HG02938 (cell line): ENCODE measurements around the gene CERCAM.
"Not testable (repeated sequence)": the region's sequence is repeated elsewhere in the genome, so short reads cannot be mapped to it uniquely, and the experiment has no call there.

Experiments used
- ATAC-seq: cut with Tn5 transposase; IDR thresholded peaks from one replicate; pipeline ENCODE4 v1.9.1; 2021; ENCODE audit warnings: mild to moderate bottlenecking, moderate library complexity; ENCODE audit not compliant: unreplicated experiment

CERCAM gene

DNA sequence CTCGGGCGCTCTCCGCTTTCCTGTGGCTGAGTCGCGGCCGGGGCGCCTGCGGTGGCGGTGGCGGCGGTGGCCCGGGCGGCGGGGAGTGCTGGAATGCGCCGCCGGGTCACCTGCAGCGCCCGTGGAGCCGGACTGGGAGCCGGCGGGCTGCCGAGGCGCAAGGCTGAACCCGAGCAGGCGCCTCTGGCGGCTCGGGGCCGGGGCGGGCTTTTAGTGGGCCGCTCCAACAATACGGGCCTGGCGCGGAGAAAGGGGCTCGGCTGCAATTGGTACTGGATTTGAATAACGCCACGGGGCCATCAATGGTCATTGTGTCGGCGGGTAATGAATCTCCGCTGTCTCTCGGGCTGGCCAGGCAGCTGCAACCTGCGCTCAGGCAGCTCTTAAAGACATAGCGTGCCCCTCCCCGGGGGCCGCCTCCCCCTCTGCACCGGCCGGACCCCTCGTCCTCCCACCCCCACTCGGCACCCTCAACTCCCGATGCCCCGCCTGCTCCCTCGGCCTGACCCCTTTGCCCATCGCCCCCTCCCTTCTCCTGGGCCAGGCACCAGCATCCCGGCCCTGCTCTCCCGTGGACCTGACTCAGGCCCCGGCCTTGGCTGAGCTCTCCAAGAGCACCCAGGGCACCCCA is 27.4 kb upstream of the CERCAM start:
- no peak for ATAC-seq

GRCh38 chr9:128393970-128394369 is 26.7 kb upstream of the CERCAM start:
- no peak for ATAC-seq

DNA sequence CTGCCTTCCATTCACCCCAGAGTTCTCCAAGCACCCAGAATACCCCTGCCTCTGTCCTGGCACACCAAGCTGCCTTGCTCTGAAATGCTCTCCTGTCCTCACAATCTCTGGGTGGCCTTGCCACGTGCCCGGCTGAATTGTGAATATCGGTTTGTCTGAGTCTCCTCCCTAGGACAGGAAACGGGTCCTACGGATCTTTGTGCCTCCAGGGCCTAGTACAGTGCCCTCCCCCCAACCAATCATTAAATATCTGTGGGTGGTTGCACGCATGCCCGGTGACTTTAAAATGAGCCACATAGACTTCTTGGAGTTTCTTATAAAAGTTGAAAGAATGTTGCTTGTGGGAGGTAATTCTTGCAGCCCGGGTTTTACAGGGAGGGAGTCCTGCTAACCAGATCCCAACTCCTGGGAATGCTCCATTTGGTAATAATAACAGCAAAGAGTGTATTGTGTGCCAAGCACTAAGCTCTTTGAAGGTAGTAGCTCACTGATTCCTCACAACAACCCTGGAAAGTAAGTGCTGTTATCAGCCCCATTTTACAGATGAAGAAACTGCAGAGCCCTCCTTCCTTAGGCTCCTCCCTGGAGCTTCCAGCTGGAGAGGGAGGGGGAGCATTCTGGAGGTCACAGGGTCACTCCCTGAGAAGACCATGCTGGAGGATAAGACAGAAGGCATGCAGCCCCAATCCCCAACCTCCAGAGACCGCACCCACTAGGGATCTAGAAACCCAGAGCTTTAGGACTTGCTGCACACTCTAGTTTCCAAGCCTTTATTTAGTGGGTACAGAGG is 26.1 kb upstream of the CERCAM start:
- ATAC-seq, result no peak

DNA sequence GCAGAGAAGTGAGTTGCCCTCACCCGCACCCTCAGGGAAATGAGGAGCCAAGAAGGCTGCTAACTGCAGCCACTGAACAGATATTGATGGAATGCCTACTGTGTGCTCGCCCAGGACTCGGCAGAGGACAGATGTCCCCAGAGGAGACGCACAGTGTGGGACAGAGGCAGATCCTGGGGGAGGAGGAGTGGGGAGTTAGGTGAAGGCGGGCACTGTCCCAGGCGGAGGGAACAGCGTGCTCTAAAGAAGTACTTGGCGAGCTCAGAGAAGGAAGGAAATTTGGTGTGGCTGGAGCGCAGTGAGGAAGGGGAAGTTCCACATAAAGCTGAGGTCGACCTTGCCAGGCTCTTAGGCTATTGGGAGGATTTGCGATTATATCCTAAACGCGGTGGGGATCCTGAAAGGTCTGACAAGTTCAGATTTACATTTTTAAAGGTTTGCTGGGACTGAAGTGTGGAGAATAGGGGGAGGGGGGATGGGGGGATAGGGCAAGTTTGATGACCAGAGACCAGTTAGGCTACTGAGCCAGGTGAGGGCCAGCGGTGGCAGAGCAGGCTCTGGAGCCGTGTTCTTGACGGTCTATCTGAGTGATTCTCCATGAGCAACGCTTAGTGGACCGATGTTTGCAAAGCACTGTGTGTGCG is 23.6 kb upstream of the CERCAM start:
- ATAC-seq, result no peak

- no peak for ATAC-seq
Observed at GRCh38 chr9:128397831-128398230, 22.8 kb upstream of the CERCAM start.

GRCh38 chr9:128399861-128400260 is 20.8 kb upstream of the CERCAM start:
- ATAC-seq, result no peak

DNA sequence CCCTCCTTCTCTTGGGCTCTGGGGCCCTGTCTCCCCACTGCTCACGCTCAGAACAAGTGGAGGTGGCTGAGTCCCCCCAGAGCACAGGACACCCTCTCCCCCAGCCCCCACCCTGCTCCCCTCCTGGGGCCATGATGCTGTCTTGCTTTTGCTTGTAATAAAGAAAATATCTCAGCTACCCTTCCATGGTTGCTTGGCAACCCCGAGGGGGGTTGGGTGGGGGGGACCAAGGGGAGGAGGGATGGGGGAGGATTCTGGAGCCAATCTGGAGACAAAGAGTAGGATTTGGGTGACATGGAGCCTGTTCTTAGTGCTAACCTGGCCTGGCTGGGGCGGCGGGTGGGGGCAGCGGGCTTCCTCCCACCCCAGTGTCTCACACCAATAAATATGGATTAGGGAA is 16.1 kb upstream of the CERCAM start:
- ATAC-seq, result no peak

DNA sequence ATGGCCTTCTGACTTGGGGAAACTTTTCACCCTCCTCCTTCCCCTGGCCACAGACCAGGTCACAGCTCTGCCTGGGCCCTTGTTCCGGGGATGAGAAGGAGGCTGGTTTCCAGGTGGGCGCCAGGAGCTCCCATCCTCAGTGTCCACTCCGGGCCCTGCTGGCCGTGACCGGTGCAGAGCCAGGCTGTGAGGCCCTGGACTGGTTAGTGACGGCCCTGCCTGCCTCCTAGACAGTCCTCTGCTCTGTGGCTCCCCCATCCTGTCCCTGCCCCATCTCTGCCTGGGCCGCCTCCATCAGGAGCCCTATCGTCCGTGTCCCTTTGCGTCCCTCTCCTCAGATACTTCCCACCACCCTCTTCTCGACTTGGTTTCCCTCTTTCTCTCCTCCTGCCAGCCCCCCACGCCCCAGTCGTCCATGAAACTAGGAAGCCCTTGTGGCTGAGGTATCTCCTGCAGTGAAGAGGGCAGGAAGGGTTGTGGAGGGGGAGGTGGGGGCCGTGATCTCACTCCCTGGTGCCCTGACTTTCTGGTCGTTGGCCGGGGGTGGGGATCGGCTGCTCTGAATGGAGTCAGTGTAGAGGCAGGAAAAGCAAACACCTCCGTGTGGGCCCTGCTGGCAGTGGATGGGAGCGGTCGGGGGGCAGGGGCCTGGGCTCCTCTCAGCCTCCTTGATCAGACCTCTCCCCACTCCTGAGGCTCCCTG is 15.4 kb upstream of the CERCAM start:
- ATAC-seq, result no peak

GRCh38 chr9:128405780-128406171 is 14.9 kb upstream of the CERCAM start:
- ATAC-seq, result no peak

DNA sequence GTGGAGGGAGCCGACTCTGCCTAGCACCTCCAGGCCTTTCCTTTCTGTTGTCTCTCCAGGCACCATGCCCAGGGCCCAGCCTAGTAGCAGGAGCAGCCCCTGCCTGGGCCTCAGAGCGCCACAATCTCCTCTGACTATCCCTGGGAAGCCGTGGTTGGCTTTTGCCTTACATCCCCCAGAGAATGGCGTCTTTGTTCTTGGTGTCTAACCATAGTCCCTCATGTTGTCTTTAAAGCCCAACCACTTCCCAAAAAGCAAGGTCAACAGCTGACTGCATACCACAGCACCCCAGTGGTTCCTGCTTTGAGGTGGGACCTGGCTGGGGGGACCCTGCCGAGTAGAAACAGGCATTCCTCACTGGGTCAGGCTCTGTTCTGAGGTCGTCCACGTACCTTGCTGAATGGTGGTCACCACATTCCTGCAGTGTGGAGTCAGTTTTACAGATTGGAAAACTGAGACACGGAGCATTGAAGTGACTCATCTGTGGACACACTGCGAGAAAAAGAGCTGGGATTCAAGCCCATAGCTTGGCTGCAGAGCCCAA is 13.7 kb upstream of the CERCAM start:
- ATAC-seq, result no peak

- ATAC-seq, result no peak
Observed at GRCh38 chr9:128408963-128409431, 11.7 kb upstream of the CERCAM start.

- ATAC-seq, result no peak
Observed at GRCh38 chr9:128409450-128409849, 11.2 kb upstream of the CERCAM start.

GRCh38 chr9:128409978-128410377 is 10.7 kb upstream of the CERCAM start:
- ATAC-seq, result no peak

DNA sequence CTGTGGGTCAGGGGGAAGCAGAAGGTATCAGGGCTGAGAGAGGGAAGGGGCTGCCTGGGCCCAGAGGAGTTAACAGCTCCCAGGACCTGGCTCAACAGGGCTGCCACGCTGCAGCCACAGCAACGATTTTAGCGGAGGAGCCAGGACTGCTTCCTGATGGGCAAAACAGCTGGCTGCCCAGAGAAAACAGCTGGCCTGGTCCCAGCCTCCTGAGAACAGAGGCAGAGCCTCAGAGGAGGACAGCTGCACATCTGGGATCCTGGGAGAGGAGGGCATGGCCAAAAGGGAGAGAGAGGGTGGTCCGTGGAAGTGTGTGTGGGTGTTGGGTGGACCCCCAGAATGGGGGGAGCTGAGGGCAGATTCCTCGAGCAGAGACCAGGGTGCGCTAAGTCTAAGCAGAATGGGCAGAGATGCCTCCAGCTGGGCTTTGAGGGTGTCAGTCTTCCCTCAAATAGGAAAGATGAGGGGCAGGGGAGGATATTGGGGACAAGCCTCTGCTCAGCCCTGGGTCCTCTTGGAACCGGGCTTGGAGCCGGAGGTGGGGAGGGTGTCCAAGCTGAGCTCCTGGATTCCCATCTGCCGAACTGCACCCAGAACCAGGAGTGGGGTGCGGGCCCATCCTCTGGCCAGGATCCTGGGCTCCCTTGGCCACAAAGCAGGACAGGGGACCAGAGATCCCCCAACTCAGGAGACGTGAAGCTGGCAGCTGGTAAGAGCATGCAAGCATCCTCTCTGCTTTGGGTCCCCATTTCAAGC is 9.1 kb upstream of the CERCAM start:
- ATAC-seq, result no peak

GRCh38 chr9:128412120-128412790 is 8.4 kb upstream of the CERCAM start:
- ATAC-seq, result no peak

DNA sequence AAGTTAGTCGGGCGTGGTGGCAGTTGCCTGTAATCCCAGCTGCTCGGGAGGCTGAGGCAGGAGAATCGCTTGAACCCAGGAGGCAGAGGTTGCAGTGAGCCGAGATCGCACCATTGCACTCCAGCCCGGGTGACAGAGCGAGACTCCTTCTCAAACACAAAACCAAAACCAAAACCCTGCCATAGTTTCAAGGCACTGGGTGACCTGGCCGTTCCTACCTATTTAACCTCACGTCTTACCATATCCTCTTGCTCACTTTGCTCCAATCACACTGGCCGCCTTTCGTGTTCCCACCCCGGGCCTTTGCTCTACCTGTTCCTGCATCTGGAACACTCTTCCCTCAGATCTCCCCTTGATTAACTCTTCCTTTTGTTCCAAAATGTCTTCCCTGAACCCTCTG is 6.9 kb upstream of the CERCAM start:
- not testable (repeated sequence) for ATAC-seq

- ATAC-seq, result no peak
Observed at GRCh38 chr9:128414461-128414860, 6.2 kb upstream of the CERCAM start.

DNA sequence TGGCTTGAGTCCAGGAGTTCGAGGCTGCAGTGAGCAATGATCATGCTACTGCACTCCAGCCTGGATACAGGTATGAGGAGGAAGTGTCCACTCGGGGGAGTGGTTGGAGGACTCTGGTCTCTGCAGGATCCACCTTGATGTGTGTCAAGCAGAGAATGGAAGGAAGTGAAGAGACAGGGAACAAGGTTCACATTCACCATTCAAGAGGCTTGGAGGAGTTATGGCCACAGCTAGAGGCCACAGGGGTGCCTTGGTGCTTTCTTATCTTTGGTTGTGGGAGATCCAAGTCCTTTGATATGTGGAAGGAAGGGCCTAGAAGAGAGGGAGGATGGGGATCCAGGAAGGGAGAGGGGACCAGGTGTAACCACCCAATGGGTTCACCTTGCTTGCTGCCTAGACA is 5.4 kb upstream of the CERCAM start:
- no peak for ATAC-seq

DNA sequence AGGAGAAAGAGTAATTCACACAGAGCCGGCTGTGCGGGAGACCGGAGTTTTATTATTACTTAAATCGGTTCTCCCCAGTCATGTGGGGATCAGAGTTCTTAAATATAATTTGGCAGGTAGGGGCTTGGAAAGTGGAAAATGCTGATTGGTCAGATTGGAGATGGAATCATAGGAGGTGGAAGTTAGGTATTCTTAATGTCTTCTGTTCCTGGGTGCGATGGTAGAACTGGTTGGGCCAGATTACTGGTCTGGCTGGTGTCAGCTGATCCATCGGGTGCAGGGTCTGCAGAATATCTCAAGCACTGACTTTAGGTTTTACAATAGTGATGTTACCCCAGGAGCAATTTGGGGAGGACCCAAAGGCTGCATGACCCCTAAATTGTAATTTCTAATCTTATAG is 4.6 kb upstream of the CERCAM start:
- no peak for ATAC-seq
